ENCODE results near the gene BCL7C.

BCL7C gene

DNA sequence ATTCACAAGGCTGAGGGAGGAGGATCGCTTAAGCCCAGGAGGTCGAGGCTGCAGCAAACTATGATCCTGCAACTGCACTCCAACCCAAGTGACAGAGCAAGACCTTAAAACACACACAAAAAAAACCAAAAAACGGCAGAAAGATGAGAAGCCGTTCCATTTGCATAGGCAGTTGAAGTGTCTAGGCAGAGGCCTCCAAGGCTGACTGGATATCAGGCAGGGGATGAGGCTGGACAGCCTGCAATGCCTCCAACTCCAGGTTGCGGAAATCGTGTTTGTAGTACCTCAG lies 27.5 kb upstream of the BCL7C start:
- DNase-seq (ENCODE audit: extremely low spot score), result no peak
- POLR2A ChIA-PET, result no interaction called here
- CTCF ChIA-PET, result interaction anchor here (0.6 to 4.8 kb wide), 2 partner anchors 47 to 76 kb away, joined by 3 to 34 read pairs; no protein-coding TSS in a partner anchor
- no peak for TF ChIP-seq BHLHE40 (IDR thresholded peaks at IDR 0.05; ENCODE audit: borderline replicate concordance)
- TF ChIP-seq LEF1 (IDR thresholded peaks at IDR 0.05; ENCODE audit: borderline replicate concordance), result no peak
- no peak for TF ChIP-seq SUZ12 (IDR thresholded peaks at IDR 0.05)
- TF ChIP-seq PKNOX1 (IDR thresholded peaks at IDR 0.05), result no peak
- no peak for TF ChIP-seq HDGF (IDR thresholded peaks at IDR 0.05; ENCODE audit: borderline replicate concordance)
- TF ChIP-seq FOXA1 (IDR thresholded peaks at IDR 0.05), result no peak
- no peak for TF ChIP-seq FOXK2 (IDR thresholded peaks at IDR 0.05)
- TF ChIP-seq SP1 (IDR thresholded peaks at IDR 0.05), result no peak
- no peak for TF ChIP-seq NFRKB (IDR thresholded peaks at IDR 0.05)
- TF ChIP-seq TARDBP (IDR thresholded peaks at IDR 0.05), result no peak
- no peak for TF ChIP-seq CTBP1 (IDR thresholded peaks at IDR 0.05; ENCODE audit: borderline replicate concordance)
- no peak for TF ChIP-seq ZNF384 (IDR thresholded peaks at IDR 0.05)
- TF ChIP-seq FOXM1 (IDR thresholded peaks at IDR 0.05; ENCODE audit: borderline replicate concordance), result no peak
- TF ChIP-seq ELF4 (IDR thresholded peaks at IDR 0.05), result no peak
- TF ChIP-seq L3MBTL2 (conservative IDR thresholded peaks at IDR 0.05), result no peak

- CTCF ChIA-PET, result interaction anchor here (4.8 kb wide), 1 partner anchor 75 kb away, joined by 34 read pairs; no protein-coding TSS in a partner anchor
- POLR2A ChIA-PET, result interaction anchor here (1.1 kb wide), 1 partner anchor 76 kb away, joined by 4 read pairs; no protein-coding TSS in a partner anchor
- DNase-seq (ENCODE audit: extremely low spot score), result no peak
- TF ChIP-seq TARDBP (IDR thresholded peaks at IDR 0.05), result no peak
- no peak for TF ChIP-seq SP1 (IDR thresholded peaks at IDR 0.05)
- TF ChIP-seq FOXA1 (IDR thresholded peaks at IDR 0.05), result no peak
- no peak for TF ChIP-seq LEF1 (IDR thresholded peaks at IDR 0.05; ENCODE audit: borderline replicate concordance)
- TF ChIP-seq PKNOX1 (IDR thresholded peaks at IDR 0.05), result no peak
- no peak for TF ChIP-seq FOXM1 (IDR thresholded peaks at IDR 0.05; ENCODE audit: borderline replicate concordance)
- TF ChIP-seq HDGF (IDR thresholded peaks at IDR 0.05; ENCODE audit: borderline replicate concordance), result no peak
- TF ChIP-seq L3MBTL2 (conservative IDR thresholded peaks at IDR 0.05), result no peak
- no peak for TF ChIP-seq CTBP1 (IDR thresholded peaks at IDR 0.05; ENCODE audit: borderline replicate concordance)
Measured at GRCh38 chr16:30920891-30921290, 27.0 kb upstream of the BCL7C start.

DNA sequence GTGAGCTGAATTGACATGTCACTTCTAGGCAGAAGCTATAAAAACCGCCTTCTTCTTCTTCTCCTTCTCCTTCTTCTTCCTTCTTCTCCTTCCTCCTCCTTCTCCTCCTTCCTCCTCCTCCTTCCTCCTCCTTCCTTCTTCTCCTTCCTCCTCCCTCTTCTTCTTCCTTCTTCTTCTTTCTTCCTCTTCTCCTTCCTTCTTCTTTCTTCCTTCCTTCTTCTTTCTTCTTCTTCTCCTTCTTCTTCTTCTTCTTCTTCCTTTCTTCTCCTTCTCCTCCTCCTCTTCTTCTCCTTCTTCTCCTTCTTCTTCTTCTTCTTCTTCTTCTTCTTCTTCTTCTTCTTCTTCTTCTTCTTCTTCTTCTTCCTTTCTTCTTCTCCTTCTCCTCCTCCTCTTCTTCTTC lies 24.7 kb upstream of the BCL7C start:
- ChIA-PET POLR2A (interaction anchor here (1.2 to 2.0 kb wide), 3 partner anchors 8 to 22 kb away, joined by 5 to 8 read pairs (median 6); partner anchors contain the start of gene CTF1), CTCF (interaction anchor here (0.7 to 4.8 kb wide), 4 partner anchors 20 to 253 kb away, joined by 3 to 34 read pairs (median 3); no protein-coding TSS in a partner anchor)
- TF ChIP-seq SP1 (IDR thresholded peaks at IDR 0.05) (no peak), L3MBTL2 (conservative IDR thresholded peaks at IDR 0.05) (no peak), FOXM1 (IDR thresholded peaks at IDR 0.05; ENCODE audit: borderline replicate concordance) (no peak), FOXA1 (IDR thresholded peaks at IDR 0.05) (no peak), NFRKB (IDR thresholded peaks at IDR 0.05) (no peak), ELF4 (IDR thresholded peaks at IDR 0.05) (no peak), FOXK2 (IDR thresholded peaks at IDR 0.05) (no peak), CTBP1 (IDR thresholded peaks at IDR 0.05; ENCODE audit: borderline replicate concordance) (no peak), LEF1 (IDR thresholded peaks at IDR 0.05; ENCODE audit: borderline replicate concordance) (no peak), SUZ12 (IDR thresholded peaks at IDR 0.05) (no peak), ARNT (IDR thresholded peaks at IDR 0.05) (no peak), HDGF (IDR thresholded peaks at IDR 0.05; ENCODE audit: borderline replicate concordance) (no peak), TARDBP (IDR thresholded peaks at IDR 0.05) (no peak), ZNF384 (IDR thresholded peaks at IDR 0.05) (no peak), BHLHE40 (IDR thresholded peaks at IDR 0.05; ENCODE audit: borderline replicate concordance) (no peak), PKNOX1 (IDR thresholded peaks at IDR 0.05) (no peak)
- no peak for DNase-seq (ENCODE audit: extremely low spot score)

GRCh38 chr16:30914830-30915229 lies 21.0 kb upstream of the BCL7C start:
- no peak for DNase-seq (ENCODE audit: extremely low spot score)
- CTCF ChIA-PET, result no interaction called here
- TF ChIP-seq SUZ12 (IDR thresholded peaks at IDR 0.05) (no peak), HDGF (IDR thresholded peaks at IDR 0.05; ENCODE audit: borderline replicate concordance) (no peak), BHLHE40 (IDR thresholded peaks at IDR 0.05; ENCODE audit: borderline replicate concordance) (no peak), FOXA1 (IDR thresholded peaks at IDR 0.05) (no peak), CTBP1 (IDR thresholded peaks at IDR 0.05; ENCODE audit: borderline replicate concordance) (no peak), FOXK2 (IDR thresholded peaks at IDR 0.05) (no peak), ZNF384 (IDR thresholded peaks at IDR 0.05) (no peak), ARNT (IDR thresholded peaks at IDR 0.05) (no peak), LEF1 (IDR thresholded peaks at IDR 0.05; ENCODE audit: borderline replicate concordance) (no peak), ELF4 (IDR thresholded peaks at IDR 0.05) (no peak), TARDBP (IDR thresholded peaks at IDR 0.05) (no peak), NFRKB (IDR thresholded peaks at IDR 0.05) (no peak), L3MBTL2 (conservative IDR thresholded peaks at IDR 0.05) (no peak), FOXM1 (IDR thresholded peaks at IDR 0.05; ENCODE audit: borderline replicate concordance) (no peak), PKNOX1 (IDR thresholded peaks at IDR 0.05) (no peak), SP1 (IDR thresholded peaks at IDR 0.05) (no peak)
- POLR2A ChIA-PET, result interaction anchor here (0.8 to 2.8 kb wide), 3 partner anchors 13 to 27 kb away, joined by 3 to 12 read pairs (median 4); no protein-coding TSS in a partner anchor

DNA sequence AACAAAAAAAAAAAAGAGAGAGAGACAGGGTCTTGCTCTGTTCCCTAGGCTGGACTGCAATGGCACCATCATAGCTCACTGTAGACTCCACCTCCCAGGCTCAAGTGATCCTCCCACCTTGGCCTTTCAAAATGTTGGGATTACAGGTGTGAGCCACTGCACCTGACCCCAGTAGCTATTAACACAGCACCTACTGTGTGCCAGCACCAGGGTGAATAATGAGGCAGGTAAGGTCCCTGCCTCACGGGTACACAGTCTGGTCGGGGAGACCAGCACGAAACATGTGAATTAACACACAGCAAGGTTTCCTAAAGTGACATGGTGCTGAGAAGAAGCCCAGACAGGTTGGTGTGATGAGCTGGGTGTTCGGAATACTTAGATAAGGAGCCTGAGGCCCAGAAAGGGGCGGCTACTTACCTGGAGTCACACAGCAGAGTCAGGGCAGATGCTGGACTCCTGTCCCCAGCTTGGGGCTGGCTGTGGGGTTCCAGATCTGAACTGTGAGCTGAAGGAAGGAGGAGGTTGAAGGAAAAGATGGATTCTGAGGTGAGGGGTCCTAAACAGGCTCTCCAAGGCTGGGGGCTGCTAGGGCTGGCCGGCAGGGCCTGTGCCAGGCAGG lies 19.0 kb upstream of the BCL7C start:
- TF ChIP-seq SUZ12 (IDR thresholded peaks at IDR 0.05) (no peak), PKNOX1 (IDR thresholded peaks at IDR 0.05) (no peak), SP1 (IDR thresholded peaks at IDR 0.05) (no peak), HDGF (IDR thresholded peaks at IDR 0.05; ENCODE audit: borderline replicate concordance) (no peak), BHLHE40 (IDR thresholded peaks at IDR 0.05; ENCODE audit: borderline replicate concordance) (no peak), ZNF384 (IDR thresholded peaks at IDR 0.05) (no peak), ARNT (IDR thresholded peaks at IDR 0.05) (no peak), CTBP1 (IDR thresholded peaks at IDR 0.05; ENCODE audit: borderline replicate concordance) (no peak), ELF4 (IDR thresholded peaks at IDR 0.05) (no peak), FOXK2 (IDR thresholded peaks at IDR 0.05) (no peak), NFRKB (IDR thresholded peaks at IDR 0.05) (no peak), FOXA1 (IDR thresholded peaks at IDR 0.05) (no peak), L3MBTL2 (conservative IDR thresholded peaks at IDR 0.05) (no peak), TARDBP (IDR thresholded peaks at IDR 0.05) (no peak), FOXM1 (IDR thresholded peaks at IDR 0.05; ENCODE audit: borderline replicate concordance) (no peak), LEF1 (IDR thresholded peaks at IDR 0.05; ENCODE audit: borderline replicate concordance) (no peak)
- POLR2A ChIA-PET, result interaction anchor here (0.9 to 2.8 kb wide), 2 partner anchors 11 to 73 kb away, joined by 3 to 12 read pairs; no protein-coding TSS in a partner anchor
- CTCF ChIA-PET, result interaction anchor here (0.6 to 2.2 kb wide), 2 partner anchors 11 to 68 kb away, joined by 5 to 8 read pairs; no protein-coding TSS in a partner anchor
- no peak for DNase-seq (ENCODE audit: extremely low spot score)

All from HEK293T (cell line).